ENCODE measurements around the gene MYB. TPM values are rescaled to one million over a fixed set of nuclear protein-coding genes. Genes with fewer than 3 reads are reported as not detected.

The MYB gene
- total and polyA plus RNA-seq, 2 of the 8 experiments (the other 6 are each of a cell fraction or from before 2014, with no cell fraction given) = 4.0 to 7.6 TPM

DNA sequence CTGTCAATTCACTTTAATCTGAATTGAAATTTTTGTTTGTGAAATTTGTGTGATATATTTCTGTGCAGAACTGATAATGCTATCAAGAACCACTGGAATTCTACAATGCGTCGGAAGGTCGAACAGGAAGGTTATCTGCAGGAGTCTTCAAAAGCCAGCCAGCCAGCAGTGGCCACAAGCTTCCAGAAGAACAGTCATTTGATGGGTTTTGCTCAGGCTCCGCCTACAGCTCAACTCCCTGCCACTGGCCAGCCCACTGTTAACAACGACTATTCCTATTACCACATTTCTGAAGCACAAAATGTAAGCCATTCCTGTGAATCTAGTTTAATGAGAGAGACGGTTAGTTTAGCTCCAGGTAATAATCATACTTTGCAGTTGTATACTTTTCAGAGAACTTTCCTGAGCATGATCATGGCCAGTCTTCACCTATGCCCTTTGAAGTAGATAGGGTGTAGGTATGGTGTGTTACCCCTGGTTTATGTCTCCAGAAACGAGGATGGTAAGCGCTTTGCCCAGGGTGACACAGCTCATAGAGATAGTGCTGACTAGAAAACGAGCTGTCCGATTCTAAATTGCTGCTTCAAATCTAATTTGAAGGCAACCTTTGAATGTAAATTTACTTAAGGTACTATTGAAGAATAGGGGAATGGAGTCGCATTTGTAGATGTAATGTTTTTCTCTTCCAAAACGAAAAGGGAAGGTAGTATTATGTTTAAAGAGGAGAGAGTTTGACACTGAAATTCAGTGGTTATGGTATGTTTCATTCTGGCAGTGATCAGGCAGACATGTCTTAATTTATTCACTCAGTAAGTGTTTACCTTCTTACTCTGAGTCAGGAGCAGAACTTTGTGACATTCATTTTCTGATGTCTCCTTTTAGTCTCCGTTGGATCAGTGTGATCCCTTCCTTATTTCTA, 11.4 kb downstream of the MYB start:
- H4K5ac ChIP-seq (ENCODE audit: insufficient read length, low read depth, low read length) = no peak overlapping the region
- H3K23me2 ChIP-seq (ENCODE audit: low read depth, low read length) = no peaks in the 10 kb centered on the region
- DNase-seq (ENCODE audit: low read depth in 1 of 2, low spot score in 2 of 2) (no peak), FAIRE-seq (no peak)
- no peak overlapping the region for H4K91ac ChIP-seq (replicated peaks; ENCODE audit: insufficient read length, low read length)
- H3K79me2 ChIP-seq (ENCODE audit: control insufficient read depth in 1 of 2, insufficient read depth in 2 of 2, low read length in 2 of 2) = no peaks in the 10 kb centered on the region
- H3K79me1 ChIP-seq (ENCODE audit: low read depth, low read length) = no peaks in the 10 kb centered on the region
- peaks cover 18 to 86% (median 47%) of the 10 kb centered on the region in 4 experiments; a peak in 7 of 8 replicates for H3K36me3 ChIP-seq (ENCODE audit: control insufficient read depth in 2 of 4, insufficient read depth in 4 of 4, low read length in 3 of 4)
- H3K4me2 ChIP-seq (ENCODE audit: insufficient read depth in 1 of 2, low read depth in 2 of 2, low read length in 2 of 2) = no peak overlapping the region
- no peak overlapping the region for H2BK20ac ChIP-seq (ENCODE audit: low read length)
- no peak overlapping the region for H2BK12ac ChIP-seq (ENCODE audit: low read depth, low read length)
- H4K8ac ChIP-seq (ENCODE audit: extremely low read depth, insufficient read depth, low read length) = no peak overlapping the region
- H3K56ac ChIP-seq (replicated peaks; ENCODE audit: insufficient read length, low read depth, low read length) = no peak overlapping the region
- H3K23ac ChIP-seq (ENCODE audit: insufficient read length) = no peak overlapping the region
- no peak overlapping the region for H3K14ac ChIP-seq (ENCODE audit: insufficient read length)
- no peak overlapping the region for H2AFZ ChIP-seq (ENCODE audit: low read length)
- H3K9ac ChIP-seq (replicated peaks in 1 of 4; ENCODE audit: extremely low read depth in 1 of 4, low read depth in 3 of 4, low read length in 3 of 4) = no peak overlapping the region
- H3K4ac ChIP-seq (replicated peaks; ENCODE audit: insufficient read length, low read depth, low read length) = no peak overlapping the region
- no peaks in the 10 kb centered on the region for H3K27me3 ChIP-seq (replicated peaks in 1 of 4; ENCODE audit: control insufficient read depth in 3 of 4, extremely low read depth in 1 of 4, insufficient read depth in 3 of 4, low read length in 3 of 4)
- H3K18ac ChIP-seq (ENCODE audit: extremely low read depth, low read length) = no peak overlapping the region
- no peak for TF ChIP-seq SP1 (IDR thresholded peaks at IDR 0.05; ENCODE audit: low read depth, low read length)
- H2AK5ac ChIP-seq (ENCODE audit: low read depth, low read length) = no peak overlapping the region
- ChIA-PET CTCF (ENCODE audit: partially characterized antibody) (interaction anchor here (0.8 to 1.6 kb wide), 4 partner anchors 8 to 122 kb away, joined by 3 to 4 read pairs (median 3); no protein-coding TSS in a partner anchor), POLR2A (ENCODE audit: partially characterized antibody) (no interaction called here)
- no peaks in the 10 kb centered on the region for H3K4me1 ChIP-seq (replicated peaks in 1 of 4; ENCODE audit: control insufficient read depth in 3 of 4, insufficient read depth in 4 of 4, low read length in 3 of 4)
- no peak overlapping the region for H3K4me3 ChIP-seq (ENCODE audit: extremely low read depth in 1 of 4, insufficient read depth in 2 of 4, low read depth in 3 of 4, low read length in 4 of 4)
- 84% methylated on average over 13 of the region's 13 CpGs; no CpG with 5 or more reads in 1 of the 2 experiments for WGBS, 2 experiments (ENCODE audit: extremely low coverage in 1 of 2, insufficient coverage in 1 of 2, insufficient read length in 1 of 2, insufficient replicate concordance in 2 of 2, low coverage in 1 of 2, low lambda C conversion rate in 2 of 2, missing lambda C conversion rate in 1 of 2)
- no peak overlapping the region for H2BK120ac ChIP-seq (replicated peaks; ENCODE audit: low read depth, low read length)
- no peaks in the 10 kb centered on the region for H3K9me3 ChIP-seq (ENCODE audit: insufficient read depth in 2 of 2, low read depth in 1 of 2, low read length in 1 of 2)
- no peaks in the 10 kb centered on the region for H4K20me1 ChIP-seq (replicated peaks in 1 of 2; ENCODE audit: control insufficient read depth in 1 of 2, insufficient read depth in 2 of 2, low read length in 2 of 2)
- H3K27ac ChIP-seq (ENCODE audit: low read depth, low read length) = no peak overlapping the region
- H2BK5ac ChIP-seq (ENCODE audit: low read depth, low read length) = no peak overlapping the region
- no peak overlapping the region for H2BK15ac ChIP-seq (ENCODE audit: low read length)

Measured in H1 (cell line).